ENCODE data around the gene DAB2IP.
"Not testable (repeated sequence)": the region's sequence is repeated elsewhere in the genome, so short reads cannot be mapped to it uniquely, and the experiment has no call there.

The DAB2IP gene

GRCh38 chr9:121627427-121627826 is 24.0 kb upstream of the DAB2IP start:
- DNase-seq: no peak

- no peak for DNase-seq
Observed at GRCh38 chr9:121628401-121628800, 23.0 kb upstream of the DAB2IP start.

- no peak for DNase-seq
Observed at GRCh38 chr9:121631115-121631514, 20.3 kb upstream of the DAB2IP start.

- no peak for DNase-seq
Observed at GRCh38 chr9:121631978-121632418, 19.4 kb upstream of the DAB2IP start.

- no peak for DNase-seq
Observed at GRCh38 chr9:121633119-121633714, 18.2 kb upstream of the DAB2IP start.

GRCh38 chr9:121633736-121634135 is 17.7 kb upstream of the DAB2IP start:
- no peak for DNase-seq

GRCh38 chr9:121634329-121635261 is 16.8 kb upstream of the DAB2IP start:
- DNase-seq: no peak

- no peak for DNase-seq
Observed at GRCh38 chr9:121635300-121635876, 16.0 kb upstream of the DAB2IP start.

GRCh38 chr9:121636341-121636865 is 15.0 kb upstream of the DAB2IP start:
- peak; percentile 59 for DNase-seq

GRCh38 chr9:121636978-121637712 is 14.3 kb upstream of the DAB2IP start:
- DNase-seq: no peak

- DNase-seq: peak; percentile 51
Observed at GRCh38 chr9:121637713-121638220, 13.7 kb upstream of the DAB2IP start.

- DNase-seq: no peak
Observed at GRCh38 chr9:121638399-121638798, 13.0 kb upstream of the DAB2IP start.

- no peak for DNase-seq
Observed at GRCh38 chr9:121638901-121639592, 12.4 kb upstream of the DAB2IP start.

- DNase-seq: no peak
Observed at GRCh38 chr9:121639619-121640018, 11.8 kb upstream of the DAB2IP start.

GRCh38 chr9:121640076-121640475 is 11.4 kb upstream of the DAB2IP start:
- DNase-seq: peak; percentile 12

GRCh38 chr9:121640491-121641223 is 10.8 kb upstream of the DAB2IP start:
- no peak for DNase-seq

- no peak for DNase-seq
Observed at GRCh38 chr9:121641224-121641611, 10.2 kb upstream of the DAB2IP start.

GRCh38 chr9:121642758-121643157 is 8.7 kb upstream of the DAB2IP start:
- no peak for DNase-seq

- no peak for DNase-seq
Observed at GRCh38 chr9:121643473-121643872, 8.0 kb upstream of the DAB2IP start.

- not testable (repeated sequence) for DNase-seq
Observed at GRCh38 chr9:121644040-121644439, 7.4 kb upstream of the DAB2IP start.

GRCh38 chr9:121645003-121645402 is 6.4 kb upstream of the DAB2IP start:
- DNase-seq: no peak

All from HCEC 1CT (cell line).